SK-N-SH (cell line): ENCODE data around the gene KLHL40. TPM values are rescaled to one million over a fixed set of nuclear protein-coding genes. Genes with fewer than 3 reads are reported as not detected.

Experiments
- CTCF ChIA-PET: fragments of 300-600, 350-600 bp; formaldehyde crosslinking; extraction: SDS; loops from one replicate; lab custom pipeline; 2021; lab: Yijun Ruan, JAX
- POLR2A ChIA-PET: fragments of 350-600 bp; sonication (Branson Sonifier 250); formaldehyde crosslinking; extraction: SDS; loops from one replicate; lab custom pipeline; 2020; ENCODE audit warnings: antibody characterized with exemption, inconsistent platforms; lab: Yijun Ruan, JAX
- DNase-seq: peaks from one replicate; pipeline ENCODE4 v3.0.0; 2012
- H2AFZ ChIP-seq: fragments of 200-600 bp; sonication (generic); 2 replicates; pipeline ENCODE4 v1.8.1; 2016; ENCODE audit warnings: antibody characterized with exemption, mild to moderate bottlenecking, low read depth
- H3F3A ChIP-seq: fragments of 200-600 bp; sonication (generic); replicated peaks from 2 replicates; pipeline ENCODE3; 2016; ENCODE audit warnings: antibody characterized with exemption, mild to moderate bottlenecking; ENCODE audit not compliant: insufficient read depth
- H3K27ac ChIP-seq, 2 experiments: fragments of 200-500 bp in 1 of 2; fragments of 200-600 bp in 1 of 2; sonication (Bioruptor generic) in 1 of 2; sonication (generic), shearing (Covaris generic) in 1 of 2; 2 replicates each; pipeline versions ENCODE4 v1.5.1 to v1.6.1; 2014 to 2016; ENCODE audit warnings: low read depth in 2 of 2, inconsistent platforms in 1 of 2, low read length in 1 of 2, mild to moderate bottlenecking in 1 of 2, mixed read lengths in 1 of 2
- H3K27me3 ChIP-seq: fragments of 200-600 bp; sonication (generic), shearing (Covaris generic); 2 replicates; pipeline ENCODE4 v1.6.1; 2016; ENCODE audit warnings: mixed run types; ENCODE audit not compliant: insufficient read depth
- H3K36me3 ChIP-seq, 2 experiments: fragments of 200-500 bp in 1 of 2; fragments of 200-600 bp in 1 of 2; sonication (Bioruptor generic) in 1 of 2; sonication (generic) in 1 of 2; replicated peaks in 1 of 2; 2 replicates each; pipeline versions ENCODE3 to v1.5.1; 2014 to 2016; ENCODE audit warnings: low read length in 1 of 2, mild to moderate bottlenecking in 1 of 2; ENCODE audit not compliant: insufficient read depth in 2 of 2, control insufficient read depth in 1 of 2
- H3K4me1 ChIP-seq, 2 experiments: fragments of 200-500 bp in 1 of 2; fragments of 200-600 bp in 1 of 2; sonication (Bioruptor generic) in 1 of 2; sonication (generic), shearing (Covaris generic) in 1 of 2; 2 replicates each; pipeline versions ENCODE4 v1.5.1 to v1.6.1; 2014 to 2016; ENCODE audit warnings: low read depth in 1 of 2, low read length in 1 of 2, mixed run types in 1 of 2; ENCODE audit not compliant: insufficient read depth in 2 of 2, control insufficient read depth in 1 of 2
- H3K4me2 ChIP-seq: fragments of 200-600 bp; sonication (generic), shearing (Covaris generic); 2 replicates; pipeline ENCODE4 v1.6.1; 2017; ENCODE audit warnings: mixed run types
- H3K4me3 ChIP-seq, 2 experiments: fragments of 200-500 bp in 1 of 2; fragments of 200-600 bp in 1 of 2; sonication (Bioruptor generic) in 1 of 2; sonication (generic), shearing (Covaris generic) in 1 of 2; 2 replicates each; pipeline versions ENCODE4 v1.5.1 to v1.8.1; 2014 to 2016; ENCODE audit warnings: low read depth in 2 of 2, inconsistent platforms in 1 of 2, low read length in 1 of 2, mild to moderate bottlenecking in 1 of 2, mixed read lengths in 1 of 2, moderate library complexity in 1 of 2
- H3K79me2 ChIP-seq: fragments of 200-600 bp; sonication (generic); 2 replicates; pipeline ENCODE4 v1.8.1; 2017; ENCODE audit warnings: mild to moderate bottlenecking; ENCODE audit not compliant: insufficient read depth
- H3K9ac ChIP-seq: fragments of 200-600 bp; sonication (generic); 2 replicates; pipeline ENCODE4 v1.6.1; 2017; ENCODE audit warnings: mixed run types
- H3K9me2 ChIP-seq: fragments of 200-600 bp; sonication (generic); 2 replicates; pipeline ENCODE4 v1.6.1; 2017; ENCODE audit warnings: mixed run types
- H3K9me3 ChIP-seq: fragments of 200-600 bp; sonication (generic); 2 replicates; pipeline ENCODE4 v1.6.1; 2017; ENCODE audit warnings: mixed run types, mild to moderate bottlenecking, moderate library complexity
- H4K20me1 ChIP-seq: fragments of 200-600 bp; sonication (generic); 2 replicates; pipeline ENCODE4 v1.6.1; 2017; ENCODE audit warnings: mild to moderate bottlenecking, mixed run types; ENCODE audit not compliant: insufficient read depth
- CTCF ChIP-seq: fragments of 200-600 bp; sonication (generic); IDR thresholded peaks from 2 replicates; pipeline ENCODE4 v1.6.1; 2017; ENCODE audit warnings: antibody characterized with exemption, mild to moderate bottlenecking, moderate library complexity
- FOSL2 ChIP-seq: IDR thresholded peaks from 2 replicates; pipeline ENCODE4 v1.4.0; 2012; ENCODE audit warnings: low read depth, mild to moderate bottlenecking, moderate library complexity, borderline replicate concordance
- FOXJ3 ChIP-seq: sonication (generic); formaldehyde crosslinking; IDR thresholded peaks from 2 replicates; pipeline ENCODE4 v1.5.1; 2020; ENCODE audit warnings: mild to moderate bottlenecking, missing genetic modification reagents
- GABPA ChIP-seq: IDR thresholded peaks from 2 replicates; pipeline ENCODE4 v1.4.0; 2012; ENCODE audit warnings: low read depth, mild to moderate bottlenecking
- GATA2 ChIP-seq: sonication (generic); formaldehyde crosslinking; IDR thresholded peaks from 2 replicates; pipeline ENCODE4 v1.5.0; 2020; ENCODE audit warnings: mild to moderate bottlenecking, missing genetic modification reagents
- POLR2AphosphoS5 ChIP-seq: IDR thresholded peaks from 2 replicates; pipeline ENCODE4 v1.6.1; 2012; ENCODE audit warnings: low read depth, low read length
- RCOR1 ChIP-seq: fragments of 150-350 bp; IDR thresholded peaks from 2 replicates; pipeline ENCODE4 v1.6.1; 2017; ENCODE audit warnings: antibody characterized with exemption, low read length
- RXRA ChIP-seq: IDR thresholded peaks from 2 replicates; pipeline ENCODE4 v1.4.0; 2012; ENCODE audit warnings: low read depth, mild to moderate bottlenecking, borderline replicate concordance
- TAF1 ChIP-seq: IDR thresholded peaks from 2 replicates; pipeline ENCODE4 v1.6.1; 2012; ENCODE audit warnings: low read depth, mild to moderate bottlenecking, low read length, moderate library complexity, borderline replicate concordance
- TCF12 ChIP-seq: IDR thresholded peaks from 2 replicates; pipeline ENCODE4 v1.4.0; 2012
- USF2 ChIP-seq: fragments of 150-350 bp; IDR thresholded peaks from 2 replicates; pipeline ENCODE4 v1.6.1; 2017; ENCODE audit warnings: antibody characterized with exemption, low read length, low read depth, borderline replicate concordance
- YY1 ChIP-seq: IDR thresholded peaks from 2 replicates; pipeline ENCODE4 v1.4.0; 2012; ENCODE audit warnings: low read depth, mild to moderate bottlenecking
- WGBS: methylation state at CpG from one replicate; pipeline ENCODE4 v1.1.6; 2017; ENCODE audit warnings: low lambda C conversion rate; 5-methylcytosine and 5-hydroxymethylcytosine counted together
- polyA plus RNA-seq, 3 experiments: library from polyadenylated mRNA; depleted of rRNA; stranded (reverse); fragments of >200 nt; gene quantifications; 2 replicates each; pipeline ENCODE4 v1.2.3, GENCODE V29; 2012
- TF ChIP-seq, protein P1 (sequence below): IDR thresholded peaks from 2 replicates; pipeline ENCODE4 v1.6.1; 2012; ENCODE audit warnings: mild to moderate bottlenecking, low read depth, low read length, moderate library complexity
- TF ChIP-seq, protein P2 (sequence below): IDR thresholded peaks from 2 replicates; pipeline ENCODE4 v1.4.0; 2012; ENCODE audit warnings: low read depth, borderline replicate concordance

KLHL40 gene
- polyA plus RNA-seq, 1 of the 3 experiments (the other 2 are of a cell fraction) = not detected

DNA sequence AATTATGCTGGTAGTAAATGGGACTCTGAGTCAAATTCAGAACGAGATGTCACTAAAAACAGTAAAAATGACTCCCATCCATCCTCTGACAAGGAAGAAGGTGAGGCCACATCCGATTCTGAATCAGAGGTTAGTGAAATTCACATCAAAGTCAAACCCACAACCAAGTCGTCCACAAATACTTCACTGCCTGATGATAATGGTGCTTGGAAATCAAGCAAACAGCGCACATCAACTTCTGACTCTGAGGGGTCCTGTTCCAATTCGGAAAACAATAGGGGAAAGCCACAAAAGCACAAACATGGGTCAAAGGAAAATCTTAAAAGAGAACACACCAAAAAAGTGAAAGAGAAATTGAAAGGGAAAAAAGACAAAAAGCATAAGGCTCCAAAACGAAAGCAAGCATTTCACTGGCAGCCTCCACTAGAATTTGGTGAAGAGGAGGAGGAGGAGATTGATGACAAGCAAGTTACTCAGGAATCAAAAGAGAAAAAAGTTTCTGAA lies 46.9 kb upstream of the KLHL40 start (continued):
- TF ChIP-seq CTCF (no peak), RCOR1 (no peak), RXRA (no peak)

DNA sequence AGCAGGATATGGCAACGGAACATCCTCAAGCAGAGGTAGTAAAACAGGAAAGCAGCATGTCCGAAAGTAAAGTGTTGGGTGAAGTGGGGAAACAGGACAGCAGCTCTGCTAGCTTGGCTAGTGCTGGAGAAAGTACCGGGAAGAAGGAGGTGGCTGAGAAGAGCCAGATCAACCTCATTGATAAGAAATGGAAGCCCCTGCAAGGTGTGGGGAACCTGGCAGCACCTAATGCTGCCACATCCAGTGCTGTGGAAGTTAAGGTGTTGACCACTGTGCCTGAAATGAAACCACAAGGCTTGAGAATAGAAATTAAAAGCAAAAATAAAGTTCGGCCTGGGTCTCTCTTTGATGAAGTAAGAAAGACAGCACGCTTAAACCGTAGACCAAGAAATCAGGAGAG lies 46.1 kb upstream of the KLHL40 start:
- 95% methylated on average over 6 of the region's 6 CpGs for WGBS
- CTCF ChIA-PET = no interaction called here
- H3K36me3 ChIP-seq = peaks cover 91 to 93% of the 10 kb centered on the region in 2 experiments

More for the DNA sequence above, 46.1 kb upstream of the KLHL40 start:
- no peak overlapping the region for H2AFZ ChIP-seq
- no peak overlapping the region for H3K4me2 ChIP-seq
- DNase-seq = no peak
- TF ChIP-seq GABPA = no peak
- no peak for TF ChIP-seq YY1
- TF ChIP-seq USF2 = no peak
- TF ChIP-seq POLR2AphosphoS5 = no peak
- no peak for TF ChIP-seq FOSL2
- TF ChIP-seq TAF1 = no peak
- TF ChIP-seq FOXJ3 (CRISPR knock-in tag) = no peak
- TF ChIP-seq, protein P1, sequence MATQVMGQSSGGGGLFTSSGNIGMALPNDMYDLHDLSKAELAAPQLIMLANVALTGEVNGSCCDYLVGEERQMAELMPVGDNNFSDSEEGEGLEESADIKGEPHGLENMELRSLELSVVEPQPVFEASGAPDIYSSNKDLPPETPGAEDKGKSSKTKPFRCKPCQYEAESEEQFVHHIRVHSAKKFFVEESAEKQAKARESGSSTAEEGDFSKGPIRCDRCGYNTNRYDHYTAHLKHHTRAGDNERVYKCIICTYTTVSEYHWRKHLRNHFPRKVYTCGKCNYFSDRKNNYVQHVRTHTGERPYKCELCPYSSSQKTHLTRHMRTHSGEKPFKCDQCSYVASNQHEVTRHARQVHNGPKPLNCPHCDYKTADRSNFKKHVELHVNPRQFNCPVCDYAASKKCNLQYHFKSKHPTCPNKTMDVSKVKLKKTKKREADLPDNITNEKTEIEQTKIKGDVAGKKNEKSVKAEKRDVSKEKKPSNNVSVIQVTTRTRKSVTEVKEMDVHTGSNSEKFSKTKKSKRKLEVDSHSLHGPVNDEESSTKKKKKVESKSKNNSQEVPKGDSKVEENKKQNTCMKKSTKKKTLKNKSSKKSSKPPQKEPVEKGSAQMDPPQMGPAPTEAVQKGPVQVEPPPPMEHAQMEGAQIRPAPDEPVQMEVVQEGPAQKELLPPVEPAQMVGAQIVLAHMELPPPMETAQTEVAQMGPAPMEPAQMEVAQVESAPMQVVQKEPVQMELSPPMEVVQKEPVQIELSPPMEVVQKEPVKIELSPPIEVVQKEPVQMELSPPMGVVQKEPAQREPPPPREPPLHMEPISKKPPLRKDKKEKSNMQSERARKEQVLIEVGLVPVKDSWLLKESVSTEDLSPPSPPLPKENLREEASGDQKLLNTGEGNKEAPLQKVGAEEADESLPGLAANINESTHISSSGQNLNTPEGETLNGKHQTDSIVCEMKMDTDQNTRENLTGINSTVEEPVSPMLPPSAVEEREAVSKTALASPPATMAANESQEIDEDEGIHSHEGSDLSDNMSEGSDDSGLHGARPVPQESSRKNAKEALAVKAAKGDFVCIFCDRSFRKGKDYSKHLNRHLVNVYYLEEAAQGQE = no peak
- TF ChIP-seq, protein P2, sequence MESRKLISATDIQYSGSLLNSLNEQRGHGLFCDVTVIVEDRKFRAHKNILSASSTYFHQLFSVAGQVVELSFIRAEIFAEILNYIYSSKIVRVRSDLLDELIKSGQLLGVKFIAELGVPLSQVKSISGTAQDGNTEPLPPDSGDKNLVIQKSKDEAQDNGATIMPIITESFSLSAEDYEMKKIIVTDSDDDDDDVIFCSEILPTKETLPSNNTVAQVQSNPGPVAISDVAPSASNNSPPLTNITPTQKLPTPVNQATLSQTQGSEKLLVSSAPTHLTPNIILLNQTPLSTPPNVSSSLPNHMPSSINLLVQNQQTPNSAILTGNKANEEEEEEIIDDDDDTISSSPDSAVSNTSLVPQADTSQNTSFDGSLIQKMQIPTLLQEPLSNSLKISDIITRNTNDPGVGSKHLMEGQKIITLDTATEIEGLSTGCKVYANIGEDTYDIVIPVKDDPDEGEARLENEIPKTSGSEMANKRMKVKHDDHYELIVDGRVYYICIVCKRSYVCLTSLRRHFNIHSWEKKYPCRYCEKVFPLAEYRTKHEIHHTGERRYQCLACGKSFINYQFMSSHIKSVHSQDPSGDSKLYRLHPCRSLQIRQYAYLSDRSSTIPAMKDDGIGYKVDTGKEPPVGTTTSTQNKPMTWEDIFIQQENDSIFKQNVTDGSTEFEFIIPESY = no peak
- TF ChIP-seq GATA2 (CRISPR knock-in tag) = no peak
- no peak for TF ChIP-seq TCF12
- TF ChIP-seq, all 33 proteins: peak for 0
- Histone ChIP-seq H3K27ac (peak overlapping the region in 1 of 2 experiments; percentile 6; a peak in 1 of 4 replicates), H3F3A (peaks cover 22% of the 10 kb centered on the region), H3K79me2 (peaks cover 56% of the 10 kb centered on the region), H4K20me1 (peaks cover 8% of the 10 kb centered on the region), H3K9me3 (no peaks in the 10 kb centered on the region), H3K9ac (no peak overlapping the region), H3K4me1 (no peaks in the 10 kb centered on the region), H3K27me3 (no peaks in the 10 kb centered on the region), H3K9me2 (no peaks in the 10 kb centered on the region), H3K4me3 (no peak overlapping the region)
- POLR2A ChIA-PET = no interaction called here
